Activated CD4-positive, alpha-beta T cell treated with anti-CD3 and anti-CD28 coated beads for 48 hours (primary cell): ENCODE data around the gene SH3BP1.
A peak's percentile ranks its signal among the peaks of the same experiment; 100 is the strongest.

Experiments used
- DNase-seq: peaks from one replicate; pipeline ENCODE4 v3.0.0-alpha.2; 2020

SH3BP1 gene

GRCh38 chr22:37659897-37660708, 20.6 kb downstream of the SH3BP1 start:
- no peak for DNase-seq

GRCh38 chr22:37660709-37661045, 21.2 kb downstream of the SH3BP1 start:
- DNase-seq, result no peak

- no peak for DNase-seq
These were observed 21.9 kb downstream of the SH3BP1 start for GRCh38 chr22:37661160-37661924.

- no peak for DNase-seq
These were observed 22.6 kb downstream of the SH3BP1 start for GRCh38 chr22:37662039-37662438.

GRCh38 chr22:37663521-37664140, 24.2 kb downstream of the SH3BP1 start:
- no peak for DNase-seq

- no peak for DNase-seq
These were observed 25.0 kb downstream of the SH3BP1 start for GRCh38 chr22:37664249-37665101.

GRCh38 chr22:37665487-37665886, 26.0 kb downstream of the SH3BP1 start:
- DNase-seq, result no peak

GRCh38 chr22:37669586-37669985, 30.1 kb downstream of the SH3BP1 start:
- DNase-seq, result no peak

GRCh38 chr22:37672206-37672919, 32.9 kb downstream of the SH3BP1 start:
- no peak for DNase-seq

- DNase-seq, result peak; percentile 40
These were observed 33.5 kb downstream of the SH3BP1 start for GRCh38 chr22:37672920-37673455.

GRCh38 chr22:37674248-37674647, 34.8 kb downstream of the SH3BP1 start:
- DNase-seq, result no peak

GRCh38 chr22:37674951-37675929, 35.8 kb downstream of the SH3BP1 start, which contains the start of gene LGALS1:
TSS of gene LGALS1 (plus strand) at chr22:37675636. CDS start at chr22:37675703, 67 bp downstream.
- DNase-seq, result peak; percentile 79

GRCh38 chr22:37675930-37676735, 36.7 kb downstream of the SH3BP1 start:
- peak; percentile 35 for DNase-seq

GRCh38 chr22:37676736-37677492, 37.4 kb downstream of the SH3BP1 start:
- peak; percentile 94 for DNase-seq

- DNase-seq, result no peak
These were observed 38.1 kb downstream of the SH3BP1 start for GRCh38 chr22:37677493-37677974.

- no peak for DNase-seq
These were observed 38.9 kb downstream of the SH3BP1 start for GRCh38 chr22:37678372-37678771.

- no peak for DNase-seq
These were observed 40.2 kb downstream of the SH3BP1 start for GRCh38 chr22:37679670-37680069.

- DNase-seq, result no peak
These were observed 40.9 kb downstream of the SH3BP1 start for GRCh38 chr22:37680191-37680851.
